H7 (cell line): ENCODE measurements around the gene TLE4. TPM values are rescaled to one million over a fixed set of nuclear protein-coding genes. Genes with fewer than 3 reads are reported as not detected.

Experiments used
- DNase-seq: peaks from one replicate; pipeline ENCODE4 v3.0.0; 2012
- H3K27me3 ChIP-seq: 2 replicates; pipeline ENCODE4 v1.6.0; 2011; ENCODE audit warnings: mild to moderate bottlenecking, low read length; ENCODE audit not compliant: control insufficient read depth, insufficient read depth
- H3K36me3 ChIP-seq: replicated peaks from 2 replicates; pipeline ENCODE4 v1.5.1; 2011; ENCODE audit warnings: low read length; ENCODE audit not compliant: control insufficient read depth, insufficient read depth
- H3K4me3 ChIP-seq: 2 replicates; pipeline ENCODE4 v1.5.1; 2011; ENCODE audit warnings: low read depth, mild to moderate bottlenecking, control low read depth, low read length, moderate library complexity; ENCODE audit not compliant: insufficient read depth
- total RNA-seq: library from RNA; depleted of rRNA; stranded (reverse); fragments of >200 nt; shearing (Covaris generic); gene quantifications from 2 replicates; pipeline ENCODE4 v1.2.3, GENCODE V29; 2014

Gene TLE4
- total RNA-seq, 1 experiment from 2014 or later = 31.8 TPM

DNA sequence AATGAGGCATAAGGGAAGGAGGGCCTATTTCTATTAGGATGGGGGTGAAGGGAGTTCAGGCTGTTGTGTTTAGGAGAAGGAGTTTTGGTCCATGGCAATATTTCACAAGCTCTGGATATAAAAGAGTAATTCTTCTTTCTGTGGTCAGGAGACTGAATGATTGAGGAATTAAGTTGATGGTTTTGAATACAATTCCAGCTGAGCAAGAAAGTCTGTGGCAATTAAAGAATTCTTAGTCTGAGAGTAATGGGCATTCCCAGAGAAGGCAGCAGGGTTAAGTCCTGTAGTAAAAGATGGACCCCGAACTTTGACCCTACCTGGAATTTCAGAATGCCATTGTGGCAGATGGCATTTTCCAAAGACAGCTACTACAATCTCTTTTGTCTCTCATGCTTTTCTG is 202.6 kb downstream of the TLE4 start:
- DNase-seq = no peak
- H3K4me3 ChIP-seq = no peak overlapping the region
- no peaks in the 10 kb centered on the region for H3K36me3 ChIP-seq
- no peaks in the 10 kb centered on the region for H3K27me3 ChIP-seq
